Measurements from ENCODE around the gene BMP6.

BMP6 gene

DNA sequence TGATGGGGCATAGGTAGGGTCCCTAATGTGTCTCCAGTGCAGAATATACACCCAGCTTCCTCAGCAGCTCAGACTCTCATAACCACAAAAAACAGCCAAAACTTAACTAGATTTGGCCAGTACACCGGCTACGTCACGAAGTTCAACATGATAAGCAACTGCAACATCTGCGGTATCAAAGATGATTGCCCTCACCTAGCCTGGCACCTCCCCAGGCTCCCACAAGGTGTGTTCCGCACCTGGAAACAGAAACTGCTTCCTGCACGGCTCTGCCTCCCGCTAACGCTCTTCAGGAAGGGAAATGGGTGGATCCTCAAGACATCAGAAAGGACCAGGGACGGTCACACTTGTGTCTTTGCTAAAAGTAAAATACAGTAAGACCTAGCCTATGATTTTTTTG is 175.2 kb downstream of the BMP6 start:
- no peak overlapping the region for H3K4me3 ChIP-seq (replicated peaks in 1 of 2; ENCODE audit: low read depth in 2 of 2, low read length in 2 of 2)

GRCh38 chr6:7901780-7902179 is 175.9 kb downstream of the BMP6 start:
- no peak overlapping the region for H3K4me3 ChIP-seq (replicated peaks in 1 of 2; ENCODE audit: low read depth in 2 of 2, low read length in 2 of 2)
- TF ChIP-seq, protein P1, sequence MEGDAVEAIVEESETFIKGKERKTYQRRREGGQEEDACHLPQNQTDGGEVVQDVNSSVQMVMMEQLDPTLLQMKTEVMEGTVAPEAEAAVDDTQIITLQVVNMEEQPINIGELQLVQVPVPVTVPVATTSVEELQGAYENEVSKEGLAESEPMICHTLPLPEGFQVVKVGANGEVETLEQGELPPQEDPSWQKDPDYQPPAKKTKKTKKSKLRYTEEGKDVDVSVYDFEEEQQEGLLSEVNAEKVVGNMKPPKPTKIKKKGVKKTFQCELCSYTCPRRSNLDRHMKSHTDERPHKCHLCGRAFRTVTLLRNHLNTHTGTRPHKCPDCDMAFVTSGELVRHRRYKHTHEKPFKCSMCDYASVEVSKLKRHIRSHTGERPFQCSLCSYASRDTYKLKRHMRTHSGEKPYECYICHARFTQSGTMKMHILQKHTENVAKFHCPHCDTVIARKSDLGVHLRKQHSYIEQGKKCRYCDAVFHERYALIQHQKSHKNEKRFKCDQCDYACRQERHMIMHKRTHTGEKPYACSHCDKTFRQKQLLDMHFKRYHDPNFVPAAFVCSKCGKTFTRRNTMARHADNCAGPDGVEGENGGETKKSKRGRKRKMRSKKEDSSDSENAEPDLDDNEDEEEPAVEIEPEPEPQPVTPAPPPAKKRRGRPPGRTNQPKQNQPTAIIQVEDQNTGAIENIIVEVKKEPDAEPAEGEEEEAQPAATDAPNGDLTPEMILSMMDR (IDR thresholded peaks at IDR 0.05; ENCODE audit: low read depth, low read length), result no peak
- DNase-seq (ENCODE audit: low read depth in 2 of 2), result no peak

More for the DNA sequence above, 175.2 kb downstream of the BMP6 start:
- DNase-seq (ENCODE audit: low read depth in 2 of 2), result no peak
- TF ChIP-seq, protein P1 (IDR thresholded peaks at IDR 0.05; ENCODE audit: low read depth, low read length), result no peak

DNA sequence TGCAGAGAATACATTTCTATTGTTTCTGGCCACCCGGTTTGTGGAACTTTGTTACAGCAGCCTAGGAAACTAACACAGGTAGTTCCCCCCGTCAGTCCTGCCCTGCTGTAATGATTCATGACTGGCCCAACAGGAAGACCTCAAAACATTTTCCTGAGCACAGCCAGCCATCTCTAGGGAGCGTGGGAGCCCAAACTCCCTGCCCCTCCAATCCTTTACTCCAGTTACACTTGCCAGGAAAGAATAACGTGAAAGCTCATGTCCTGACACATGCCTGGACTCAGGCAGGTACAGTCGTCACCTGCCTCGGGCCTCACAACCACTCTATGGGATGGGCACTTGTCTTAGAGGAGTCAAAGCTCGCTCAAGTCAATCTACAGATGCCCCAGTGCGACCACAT is 176.3 kb downstream of the BMP6 start:
- DNase-seq (ENCODE audit: low read depth in 2 of 2), result no peak
- no peak overlapping the region for H3K4me3 ChIP-seq (replicated peaks in 1 of 2; ENCODE audit: low read depth in 2 of 2, low read length in 2 of 2)
- TF ChIP-seq, protein P1 (IDR thresholded peaks at IDR 0.05; ENCODE audit: low read depth, low read length), result no peak

DNA sequence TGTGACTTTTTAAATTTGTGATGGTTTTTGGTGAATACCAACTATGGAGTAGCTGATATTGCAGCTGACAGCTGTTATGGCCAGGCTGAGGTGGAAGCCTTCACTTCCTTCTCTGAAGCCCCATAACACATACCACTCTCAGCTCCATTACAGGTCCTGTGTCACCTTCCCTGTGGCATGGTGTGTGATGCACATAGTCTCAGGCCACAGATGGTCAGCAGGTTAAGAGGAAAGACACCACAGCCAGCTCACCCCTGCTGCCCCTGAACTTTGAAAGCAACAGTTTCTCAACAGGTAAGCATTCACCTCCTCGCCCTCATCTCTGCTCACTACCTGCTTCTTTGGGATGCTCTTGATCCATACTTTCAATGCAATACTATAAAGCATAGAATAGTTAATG is 177.0 kb downstream of the BMP6 start:
- TF ChIP-seq, protein P1 (IDR thresholded peaks at IDR 0.05; ENCODE audit: low read depth, low read length), result no peak
- H3K4me3 ChIP-seq (replicated peaks in 1 of 2; ENCODE audit: low read depth in 2 of 2, low read length in 2 of 2), result no peak overlapping the region
- DNase-seq (ENCODE audit: low read depth in 2 of 2), result no peak

GRCh38 chr6:7903673-7904072 is 177.8 kb downstream of the BMP6 start:
- TF ChIP-seq, protein P1 (IDR thresholded peaks at IDR 0.05; ENCODE audit: low read depth, low read length), result no peak
- DNase-seq (ENCODE audit: low read depth in 2 of 2), result no peak
- no peak overlapping the region for H3K4me3 ChIP-seq (replicated peaks in 1 of 2; ENCODE audit: low read depth in 2 of 2, low read length in 2 of 2)

DNA sequence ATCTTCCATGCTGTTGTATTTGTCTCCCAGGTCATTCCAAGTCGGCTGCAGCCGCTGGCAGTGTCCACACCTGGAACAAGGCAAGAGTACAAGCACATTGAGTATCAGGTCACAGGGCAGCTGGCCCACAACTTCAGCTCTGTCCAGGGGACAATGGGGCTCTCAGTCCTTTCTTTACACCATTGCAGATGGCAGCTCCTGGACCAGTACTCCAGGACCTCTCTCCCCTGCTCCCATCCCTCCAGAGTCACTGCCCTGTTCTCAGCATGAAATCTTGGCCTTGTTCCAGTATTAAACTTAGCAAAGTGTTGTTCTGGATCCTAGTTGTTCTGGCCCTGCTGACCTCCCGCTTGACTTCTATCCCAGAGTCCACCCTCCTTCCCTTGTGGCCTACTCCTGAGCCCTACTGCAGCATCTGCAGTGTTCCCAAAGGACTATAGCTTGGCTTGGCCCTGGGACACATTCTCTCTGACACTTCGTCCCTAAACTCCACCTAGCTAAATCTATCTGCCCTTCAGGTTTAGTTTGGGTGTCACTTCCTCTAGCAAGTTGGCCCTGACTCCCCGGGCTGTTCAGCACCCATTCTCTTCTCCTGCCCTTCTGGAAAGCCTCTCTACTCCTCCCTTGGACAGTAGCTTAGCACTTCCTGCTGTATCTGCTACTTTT is 178.9 kb downstream of the BMP6 start:
- no peak overlapping the region for H3K4me3 ChIP-seq (replicated peaks in 1 of 2; ENCODE audit: low read depth in 2 of 2, low read length in 2 of 2)
- no peak for DNase-seq (ENCODE audit: low read depth in 2 of 2)
- TF ChIP-seq, protein P1 (IDR thresholded peaks at IDR 0.05; ENCODE audit: low read depth, low read length), result no peak

DNA sequence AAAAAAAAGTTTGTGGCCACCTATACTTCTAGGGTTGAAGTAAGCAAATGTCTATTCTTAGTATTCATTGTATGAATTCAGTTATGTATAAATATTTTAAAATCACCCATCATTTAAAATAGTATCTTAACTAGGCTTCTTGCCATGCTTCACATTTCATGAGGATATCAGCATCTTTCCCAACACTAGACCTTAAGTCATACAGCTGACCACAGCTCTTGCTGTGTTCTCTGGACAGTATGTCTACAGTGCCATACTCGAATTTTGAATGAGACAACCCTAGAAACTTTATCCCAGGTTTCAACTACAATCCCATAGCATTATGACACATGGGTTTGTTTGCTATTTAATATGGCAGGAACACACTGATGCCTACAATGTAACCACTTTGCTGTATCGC is 179.5 kb downstream of the BMP6 start:
- H3K4me3 ChIP-seq (replicated peaks in 1 of 2; ENCODE audit: low read depth in 2 of 2, low read length in 2 of 2), result no peak overlapping the region
- TF ChIP-seq, protein P1 (IDR thresholded peaks at IDR 0.05; ENCODE audit: low read depth, low read length), result no peak
- DNase-seq (ENCODE audit: low read depth in 2 of 2), result peak; percentile 44 to 46
